ENCODE results near the gene EEFSEC. TPM values are rescaled to one million over a fixed set of nuclear protein-coding genes. Genes with fewer than 3 reads are reported as not detected.

Gene EEFSEC
- total RNA-seq, 1 donor from 2014 or later, result 12.6 TPM

DNA sequence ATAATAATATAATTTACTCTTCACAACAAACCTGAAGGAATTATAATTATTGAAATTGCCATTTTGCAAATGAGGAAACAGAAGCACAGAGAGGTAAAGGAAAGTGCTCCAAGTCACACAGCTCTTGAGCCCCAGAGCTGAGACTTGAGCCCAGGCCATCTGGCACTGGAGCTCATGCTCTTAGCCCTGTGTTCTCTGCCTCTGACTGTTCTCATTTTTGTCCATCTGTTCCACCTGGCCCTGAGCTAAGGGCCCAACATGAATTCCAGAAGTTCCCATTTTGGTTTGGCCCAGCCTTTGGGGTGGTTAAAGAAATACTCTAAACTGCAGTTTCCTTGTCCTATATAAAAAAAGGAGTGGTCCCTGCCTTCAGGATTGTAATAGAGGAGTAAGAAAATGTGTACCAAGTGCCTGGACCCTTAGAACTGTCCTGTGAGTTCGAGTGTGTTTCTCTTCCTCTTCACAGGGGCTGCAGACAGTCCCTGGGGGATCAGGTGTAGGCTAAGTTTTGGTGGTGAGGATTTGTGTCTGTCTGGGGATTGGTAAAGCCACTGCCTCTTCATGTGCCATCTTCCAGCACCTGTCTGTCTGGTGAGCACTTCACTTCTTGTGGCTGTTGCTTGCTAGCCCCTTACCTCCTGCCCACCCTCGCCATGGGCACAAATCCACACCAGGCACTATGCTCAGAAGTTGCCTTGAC is 221.6 kb downstream of the EEFSEC start:
- no peaks in the 10 kb centered on the region for H3K36me3 ChIP-seq (ENCODE audit: control insufficient read depth, insufficient read depth, low read length)
- DNase-seq (ENCODE audit: low read depth), result no peak
- no peaks in the 10 kb centered on the region for H3K27me3 ChIP-seq (ENCODE audit: control insufficient read depth, insufficient read depth, low read length)
- TF ChIP-seq, protein P1, sequence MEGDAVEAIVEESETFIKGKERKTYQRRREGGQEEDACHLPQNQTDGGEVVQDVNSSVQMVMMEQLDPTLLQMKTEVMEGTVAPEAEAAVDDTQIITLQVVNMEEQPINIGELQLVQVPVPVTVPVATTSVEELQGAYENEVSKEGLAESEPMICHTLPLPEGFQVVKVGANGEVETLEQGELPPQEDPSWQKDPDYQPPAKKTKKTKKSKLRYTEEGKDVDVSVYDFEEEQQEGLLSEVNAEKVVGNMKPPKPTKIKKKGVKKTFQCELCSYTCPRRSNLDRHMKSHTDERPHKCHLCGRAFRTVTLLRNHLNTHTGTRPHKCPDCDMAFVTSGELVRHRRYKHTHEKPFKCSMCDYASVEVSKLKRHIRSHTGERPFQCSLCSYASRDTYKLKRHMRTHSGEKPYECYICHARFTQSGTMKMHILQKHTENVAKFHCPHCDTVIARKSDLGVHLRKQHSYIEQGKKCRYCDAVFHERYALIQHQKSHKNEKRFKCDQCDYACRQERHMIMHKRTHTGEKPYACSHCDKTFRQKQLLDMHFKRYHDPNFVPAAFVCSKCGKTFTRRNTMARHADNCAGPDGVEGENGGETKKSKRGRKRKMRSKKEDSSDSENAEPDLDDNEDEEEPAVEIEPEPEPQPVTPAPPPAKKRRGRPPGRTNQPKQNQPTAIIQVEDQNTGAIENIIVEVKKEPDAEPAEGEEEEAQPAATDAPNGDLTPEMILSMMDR (IDR thresholded peaks at IDR 0.05; ENCODE audit: insufficient read depth, low read length, poor library complexity, severe bottlenecking), result no peak
- H3K4me3 ChIP-seq (ENCODE audit: low read depth, low read length), result no peak overlapping the region

DNA sequence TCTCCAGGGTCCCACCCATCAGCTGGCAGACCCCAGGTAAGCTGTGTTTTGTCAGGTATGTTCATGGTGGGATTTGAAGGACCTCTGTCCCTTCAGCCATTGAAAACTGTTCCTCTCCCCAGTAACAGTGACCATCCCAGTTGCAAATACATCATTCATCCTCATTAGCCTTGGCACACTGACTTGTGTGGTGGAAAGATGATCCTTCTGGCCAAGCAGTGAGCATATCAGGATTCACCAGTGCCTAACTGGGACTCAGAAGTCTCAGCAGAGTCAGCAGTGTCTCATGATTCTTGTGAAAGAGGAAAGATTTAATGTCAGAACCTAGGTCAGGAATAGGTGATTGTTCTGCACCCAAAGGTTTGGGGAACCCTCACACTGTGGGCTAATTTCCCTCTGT is 223.2 kb downstream of the EEFSEC start:
- no peaks in the 10 kb centered on the region for H3K27me3 ChIP-seq (ENCODE audit: control insufficient read depth, insufficient read depth, low read length)
- H3K36me3 ChIP-seq (ENCODE audit: control insufficient read depth, insufficient read depth, low read length), result no peaks in the 10 kb centered on the region
- no peak for DNase-seq (ENCODE audit: low read depth)
- no peak overlapping the region for H3K4me3 ChIP-seq (ENCODE audit: low read depth, low read length)
- TF ChIP-seq, protein P1 (IDR thresholded peaks at IDR 0.05; ENCODE audit: insufficient read depth, low read length, poor library complexity, severe bottlenecking), result no peak

DNA sequence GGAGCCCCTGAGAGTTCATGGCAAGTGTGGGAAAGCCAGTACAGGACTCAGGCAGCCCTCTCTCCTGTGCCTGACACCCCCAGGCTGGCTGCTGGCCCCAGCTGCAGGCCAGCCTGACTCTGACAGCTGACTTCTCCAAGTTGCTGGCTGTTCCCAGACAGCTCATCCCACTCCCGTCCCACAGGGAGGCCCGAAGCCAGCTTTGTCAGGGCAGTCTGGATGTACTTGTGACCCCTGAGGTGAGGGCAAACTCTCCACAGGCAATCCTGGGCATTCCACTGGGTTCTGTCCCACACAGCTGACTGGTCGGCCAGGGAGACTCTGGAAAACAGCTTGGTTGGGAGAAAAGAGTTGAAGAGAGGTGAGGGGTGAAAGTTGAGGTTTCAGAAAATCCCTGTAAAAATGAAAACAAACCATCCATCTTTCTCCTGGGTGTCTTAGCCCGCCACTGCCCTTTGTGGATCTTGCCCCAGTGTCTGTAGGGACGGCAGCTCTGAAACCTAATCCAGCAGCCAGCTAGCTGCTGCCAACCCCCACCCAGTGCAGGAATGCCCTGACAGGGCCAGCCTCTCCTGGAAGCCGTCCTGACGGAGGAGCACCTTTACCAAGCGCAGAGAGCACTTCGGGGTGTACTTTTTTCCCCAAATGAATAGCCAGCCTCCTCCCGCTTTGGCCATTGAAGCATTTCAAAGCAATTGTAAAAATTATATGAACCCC is 225.5 kb downstream of the EEFSEC start:
- no peak for DNase-seq (ENCODE audit: low read depth)
- no peaks in the 10 kb centered on the region for H3K36me3 ChIP-seq (ENCODE audit: control insufficient read depth, insufficient read depth, low read length)
- no peaks in the 10 kb centered on the region for H3K27me3 ChIP-seq (ENCODE audit: control insufficient read depth, insufficient read depth, low read length)
- TF ChIP-seq, protein P1 (IDR thresholded peaks at IDR 0.05; ENCODE audit: insufficient read depth, low read length, poor library complexity, severe bottlenecking), result no peak
- H3K4me3 ChIP-seq (ENCODE audit: low read depth, low read length), result no peak overlapping the region

DNA sequence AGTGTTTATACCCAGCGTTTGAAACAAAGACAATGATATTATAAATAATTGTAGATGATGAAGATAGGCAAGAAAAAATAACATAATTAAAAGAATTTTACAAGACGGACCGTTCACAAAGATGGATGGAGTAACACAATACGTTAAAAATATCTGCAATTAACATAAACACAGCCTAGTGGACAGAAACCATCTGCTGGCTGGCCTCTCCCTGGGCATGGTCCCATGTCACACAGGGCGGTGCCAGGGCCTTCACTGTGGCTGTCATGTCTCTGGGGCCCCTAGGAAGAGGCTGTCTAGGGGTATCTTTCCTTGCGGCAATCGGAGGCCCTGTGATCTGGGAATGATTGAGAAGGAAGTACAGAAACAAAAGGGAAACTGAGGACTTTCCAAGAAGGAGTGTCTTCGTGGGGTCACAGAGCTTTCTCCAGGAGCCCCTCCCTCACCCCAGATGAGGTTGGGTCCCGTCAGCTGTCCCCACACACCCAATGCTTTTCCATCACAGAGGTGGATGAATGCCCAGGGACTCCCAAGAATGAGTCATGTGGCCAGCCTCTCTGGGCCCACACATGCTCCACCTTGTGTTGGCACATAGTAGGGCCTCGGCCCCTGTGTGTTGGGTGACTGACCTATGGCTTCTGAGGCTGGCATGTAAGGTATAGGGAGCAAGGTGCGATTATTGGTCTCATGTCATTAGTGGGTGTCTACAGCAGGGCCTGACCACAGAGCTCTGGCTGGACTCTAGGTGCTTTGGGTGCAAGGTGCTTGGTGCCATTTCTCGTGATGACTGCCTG is 226.3 kb downstream of the EEFSEC start:
- Histone ChIP-seq H3K36me3 (ENCODE audit: control insufficient read depth, insufficient read depth, low read length) (no peaks in the 10 kb centered on the region), H3K27me3 (ENCODE audit: control insufficient read depth, insufficient read depth, low read length) (no peaks in the 10 kb centered on the region), H3K4me3 (ENCODE audit: low read depth, low read length) (no peak overlapping the region)
- DNase-seq (ENCODE audit: low read depth), result no peak
- TF ChIP-seq, protein P1 (IDR thresholded peaks at IDR 0.05; ENCODE audit: insufficient read depth, low read length, poor library complexity, severe bottlenecking), result no peak

DNA sequence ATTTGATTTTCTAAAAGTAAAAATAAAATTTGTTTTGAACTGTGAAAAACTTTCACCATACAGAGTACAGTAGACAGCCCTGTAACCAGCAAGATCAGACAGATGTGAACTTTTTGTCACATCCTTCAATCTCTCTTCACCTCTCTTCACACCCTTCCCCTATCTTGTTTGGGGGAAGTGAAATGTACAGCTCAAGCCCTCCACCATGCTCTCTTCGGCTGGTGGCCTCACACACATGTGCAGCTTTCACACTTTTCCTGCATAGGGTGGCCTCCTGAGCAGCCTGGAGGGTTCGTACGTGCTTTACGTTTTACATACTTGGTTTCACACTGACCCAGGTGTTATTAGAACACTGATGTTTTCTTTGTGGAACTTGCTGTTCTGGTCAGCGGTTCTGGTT is 227.0 kb downstream of the EEFSEC start:
- TF ChIP-seq, protein P1 (IDR thresholded peaks at IDR 0.05; ENCODE audit: insufficient read depth, low read length, poor library complexity, severe bottlenecking), result no peak
- Histone ChIP-seq H3K36me3 (ENCODE audit: control insufficient read depth, insufficient read depth, low read length) (no peaks in the 10 kb centered on the region), H3K27me3 (ENCODE audit: control insufficient read depth, insufficient read depth, low read length) (no peaks in the 10 kb centered on the region), H3K4me3 (ENCODE audit: low read depth, low read length) (no peak overlapping the region)
- DNase-seq (ENCODE audit: low read depth), result no peak
